ENCODE data around the gene DNAH1. TPM values are rescaled to one million over a fixed set of nuclear protein-coding genes. Genes with fewer than 3 reads are reported as not detected.

The DNAH1 gene
- total and polyA plus RNA-seq, 2 of the 4 experiments (the other 2 are of a cell fraction): 2.0 to 4.0 TPM

DNA sequence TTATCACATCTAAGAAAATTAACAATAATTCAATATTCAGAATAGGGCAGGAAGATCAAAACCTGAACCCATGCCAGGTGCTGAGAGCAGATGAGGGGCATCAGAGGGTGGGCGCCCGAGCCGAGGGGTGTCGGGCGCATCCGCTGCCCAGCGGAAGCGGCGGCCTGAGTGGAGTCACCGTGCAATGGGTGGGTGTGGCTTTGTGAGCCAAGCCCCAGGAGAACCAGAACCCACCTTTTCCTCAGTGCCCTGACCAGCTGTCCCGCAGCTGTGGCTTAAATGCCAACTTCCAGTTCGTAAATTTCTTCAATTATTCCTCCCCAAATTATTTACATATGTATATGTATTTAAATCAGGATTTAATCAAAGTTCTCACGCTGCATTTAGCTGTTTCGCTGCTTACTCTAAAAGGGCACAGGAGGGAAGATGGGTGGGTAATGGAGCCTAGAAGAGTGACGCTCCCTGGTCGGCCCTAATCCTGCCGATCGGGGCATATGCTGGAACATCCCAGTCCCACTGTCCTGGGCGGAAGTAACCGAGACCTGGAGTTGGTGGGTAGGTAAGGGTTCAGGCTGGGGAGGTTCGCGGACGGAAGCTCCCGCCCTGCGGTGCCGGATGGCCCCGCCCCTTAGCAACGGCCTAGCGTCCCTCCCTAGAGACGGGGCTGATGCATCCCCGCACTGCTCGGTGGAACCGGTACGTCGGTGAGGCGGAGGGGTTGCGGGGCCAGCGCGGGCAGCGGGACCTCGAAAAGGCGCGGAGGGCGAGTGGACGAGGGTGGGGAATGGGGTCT is 1.3 kb downstream of the DNAH1 start:
- Histone ChIP-seq H4K5ac (ENCODE audit: low read depth, low read length) (no peak overlapping the region; the same call in 1 of the 2 replicates), H4K8ac (ENCODE audit: low read depth in 2 of 2, low read length in 2 of 2) (peak overlapping the region in 1 of 2 experiments; percentile 76; a peak in 2 of 4 replicates), H3K27me3 (ENCODE audit: control insufficient read depth, insufficient read depth, low read length) (no peaks in the 10 kb centered on the region), H3K4me3 (ENCODE audit: insufficient read depth, low read depth, low read length) (peak overlapping the region; percentile 25), H3K9me3 (ENCODE audit: control insufficient read depth, insufficient read depth, low read length) (no peaks in the 10 kb centered on the region), H2BK20ac (ENCODE audit: low read depth, low read length) (no peak overlapping the region), H2BK15ac (ENCODE audit: low read depth, low read length) (no peak overlapping the region), H2AK9ac (replicated peaks; ENCODE audit: low read depth, low read length, poor library complexity) (peak overlapping the region; percentile 68), H2AK5ac (ENCODE audit: low read depth, low read length) (no peak overlapping the region), H3K4ac (ENCODE audit: low read depth, low read length) (no peak overlapping the region), H3K9ac (ENCODE audit: low read depth, low read length) (no peak overlapping the region), H3K4me2 (ENCODE audit: low read depth, low read length) (peak overlapping the region; percentile 72), H3K18ac (ENCODE audit: low read depth, low read length) (no peak overlapping the region), H3K4me1 (ENCODE audit: control insufficient read depth, insufficient read depth, low read length) (peaks cover 8% of the 10 kb centered on the region), H2BK120ac (ENCODE audit: low read depth, low read length) (no peak overlapping the region), H2BK5ac (ENCODE audit: low read depth, low read length, poor library complexity, severe bottlenecking) (no peak overlapping the region), H4K20me1 (ENCODE audit: insufficient read depth, low read length) (no peaks in the 10 kb centered on the region), H3K27ac (ENCODE audit: insufficient read depth, low read length) (no peak overlapping the region), H2AFZ (replicated peaks; ENCODE audit: low read length, poor library complexity) (peak overlapping the region; percentile 89), H3K9me1 (ENCODE audit: insufficient read depth, low read length) (peaks cover 12% of the 10 kb centered on the region), H3K36me3 (ENCODE audit: control insufficient read depth, insufficient read depth, low read length) (no peaks in the 10 kb centered on the region), H3K79me1 (ENCODE audit: low read depth in 1 of 2, low read length in 2 of 2) (no peaks in the 10 kb centered on the region; a peak in 1 of 4 replicates), H3K23ac (ENCODE audit: low read depth, low read length) (no peak overlapping the region; the same call in 1 of the 2 replicates), H3K56ac (ENCODE audit: extremely low read depth, insufficient read depth, low read length) (no peak overlapping the region), H4K91ac (ENCODE audit: insufficient read depth, low read depth, low read length) (no peak overlapping the region; the same call in 1 of the 2 replicates), H3K14ac (replicated peaks; ENCODE audit: low read depth, low read length) (no peak overlapping the region)
- DNase-seq (peak; percentile 11), ATAC-seq (ENCODE audit: low read depth) (peak; percentile 91)
- POLR2A ChIA-PET (ENCODE audit: unreplicated experiment): no interaction called here
- in situ Hi-C loops (cut with MboI; ENCODE audit: low sequenced_read_pairs): no loop called here
- dilution Hi-C loops (cut with HindIII; ENCODE audit: low sequenced_read_pairs, unreplicated experiment): no loop called here
- 7% methylated on average over 13 of the region's 45 CpGs; no CpG with 5 or more reads in 1 of the 2 experiments for WGBS, 2 experiments (ENCODE audit: extremely low coverage in 2 of 2, insufficient read length in 1 of 2)
- BruUV-seq (replicated peaks): no TSS peak
- CTCF ChIA-PET: interaction anchor here (0.9 kb wide), 1 partner anchor 18 kb away, joined by 3 read pairs; no protein-coding TSS in a partner anchor
- intact Hi-C loops (cut with micrococcal nuclease): no loop called here
- TF ChIP-seq USF2 (IDR thresholded peaks at IDR 0.05; ENCODE audit: low read depth, low read length) (no peak), MXI1 (IDR thresholded peaks at IDR 0.05; ENCODE audit: borderline replicate concordance, low read depth, low read length) (peak; percentile 12; the same call in 1 of the 2 replicates)
- TF ChIP-seq, protein P1, sequence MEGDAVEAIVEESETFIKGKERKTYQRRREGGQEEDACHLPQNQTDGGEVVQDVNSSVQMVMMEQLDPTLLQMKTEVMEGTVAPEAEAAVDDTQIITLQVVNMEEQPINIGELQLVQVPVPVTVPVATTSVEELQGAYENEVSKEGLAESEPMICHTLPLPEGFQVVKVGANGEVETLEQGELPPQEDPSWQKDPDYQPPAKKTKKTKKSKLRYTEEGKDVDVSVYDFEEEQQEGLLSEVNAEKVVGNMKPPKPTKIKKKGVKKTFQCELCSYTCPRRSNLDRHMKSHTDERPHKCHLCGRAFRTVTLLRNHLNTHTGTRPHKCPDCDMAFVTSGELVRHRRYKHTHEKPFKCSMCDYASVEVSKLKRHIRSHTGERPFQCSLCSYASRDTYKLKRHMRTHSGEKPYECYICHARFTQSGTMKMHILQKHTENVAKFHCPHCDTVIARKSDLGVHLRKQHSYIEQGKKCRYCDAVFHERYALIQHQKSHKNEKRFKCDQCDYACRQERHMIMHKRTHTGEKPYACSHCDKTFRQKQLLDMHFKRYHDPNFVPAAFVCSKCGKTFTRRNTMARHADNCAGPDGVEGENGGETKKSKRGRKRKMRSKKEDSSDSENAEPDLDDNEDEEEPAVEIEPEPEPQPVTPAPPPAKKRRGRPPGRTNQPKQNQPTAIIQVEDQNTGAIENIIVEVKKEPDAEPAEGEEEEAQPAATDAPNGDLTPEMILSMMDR (conservative IDR thresholded peaks at IDR 0.05; ENCODE audit: low read depth, low read length): no peak
